Lung (tissue), 12 donors: ENCODE measurements around the gene PCDHGC5. TPM values are rescaled to one million over a fixed set of nuclear protein-coding genes. Genes with fewer than 3 reads are reported as not detected.

Source experiments
- ATAC-seq: fragments of 200-7000 bp; cut with Tn5 transposase; one replicate; pipeline ENCODE4 v1.9.1; 2020; ENCODE audit warnings: moderate number of reproducible peaks; ENCODE audit not compliant: insufficient read depth, low FRiP score
- DNase-seq, 3 donors: peaks; one replicate each; pipeline ENCODE4 v3.0.0-alpha.2; 2013 to 2017
- H3K27ac ChIP-seq, 2 donors: one replicate each; pipeline ENCODE4 v1.5.1; 2013; ENCODE audit warnings: mild to moderate bottlenecking in 2 of 2, moderate library complexity in 2 of 2, control low read depth in 1 of 2, inconsistent platforms in 1 of 2, low read depth in 1 of 2, low read length in 1 of 2
- H3K27me3 ChIP-seq, 3 donors: one replicate each; pipeline ENCODE4 v1.5.1; 2013; ENCODE audit warnings: low read length in 2 of 3; ENCODE audit not compliant: control insufficient read depth in 3 of 3, insufficient read depth in 3 of 3
- H3K36me3 ChIP-seq, 4 donors: one replicate each; pipeline ENCODE4 v1.5.1; 2013; ENCODE audit warnings: low read length in 4 of 4, mild to moderate bottlenecking in 1 of 4, moderate library complexity in 1 of 4; ENCODE audit not compliant: control insufficient read depth in 4 of 4, insufficient read depth in 4 of 4
- H3K4me1 ChIP-seq, 5 donors: one replicate each; pipeline ENCODE4 v1.5.1; 2013; ENCODE audit warnings: low read length in 5 of 5, mild to moderate bottlenecking in 2 of 5, moderate library complexity in 1 of 5; ENCODE audit not compliant: control insufficient read depth in 5 of 5, insufficient read depth in 5 of 5
- H3K4me3 ChIP-seq: one replicate; pipeline ENCODE4 v1.5.1; 2013; ENCODE audit warnings: mild to moderate bottlenecking, control low read depth, moderate library complexity
- H3K9ac ChIP-seq, 2 donors: one replicate each; pipeline ENCODE4 v1.5.1; 2013; ENCODE audit warnings: low read length in 2 of 2, control low read depth in 1 of 2; ENCODE audit not compliant: insufficient read depth in 1 of 2
- H3K9me3 ChIP-seq, 4 donors: one replicate each; pipeline ENCODE4 v1.5.1; 2013; ENCODE audit warnings: low read length in 3 of 4, mild to moderate bottlenecking in 1 of 4, moderate library complexity in 1 of 4; ENCODE audit not compliant: control insufficient read depth in 4 of 4, insufficient read depth in 3 of 4
- WGBS, 2 donors: extraction: QIAGEN DNeasy Blood & Tissue Kit; methylation state at CpG; one replicate each; pipeline ENCODE4 v1.1.7; 2013; 5-methylcytosine and 5-hydroxymethylcytosine counted together
- polyA plus RNA-seq, 2 donors: library from polyadenylated mRNA; stranded (reverse); fragments of 200-250 nt; gene quantifications; one replicate each; pipeline ENCODE4 v1.2.1, GENCODE V29; 2013
- total RNA-seq, 2 donors: library from RNA; depleted of rRNA in 1 of 2; stranded (reverse); fragments of >200 nt in 1 of 2; gene quantifications; one replicate each; pipeline ENCODE4 v1.2.1, GENCODE V29; 2014 to 2021
- TF ChIP-seq, protein P1 (sequence below): IDR thresholded peaks from 2 replicates; pipeline ENCODE4 v1.5.1; 2012; ENCODE audit warnings: mild to moderate bottlenecking; ENCODE audit errors: control extremely low read depth, extremely low read depth
- donor health status: control.
- donor health status: control.
- donor health status: Bipolar disorder and iron deficiency.
- donor health status: healthy.
- donor health status: DM: yes; HTN: yes; CAD: no.

PCDHGC5 gene
- total and polyA plus RNA-seq, 4 donors = 0.14 to 5.1 (median 1.5) TPM

DNA sequence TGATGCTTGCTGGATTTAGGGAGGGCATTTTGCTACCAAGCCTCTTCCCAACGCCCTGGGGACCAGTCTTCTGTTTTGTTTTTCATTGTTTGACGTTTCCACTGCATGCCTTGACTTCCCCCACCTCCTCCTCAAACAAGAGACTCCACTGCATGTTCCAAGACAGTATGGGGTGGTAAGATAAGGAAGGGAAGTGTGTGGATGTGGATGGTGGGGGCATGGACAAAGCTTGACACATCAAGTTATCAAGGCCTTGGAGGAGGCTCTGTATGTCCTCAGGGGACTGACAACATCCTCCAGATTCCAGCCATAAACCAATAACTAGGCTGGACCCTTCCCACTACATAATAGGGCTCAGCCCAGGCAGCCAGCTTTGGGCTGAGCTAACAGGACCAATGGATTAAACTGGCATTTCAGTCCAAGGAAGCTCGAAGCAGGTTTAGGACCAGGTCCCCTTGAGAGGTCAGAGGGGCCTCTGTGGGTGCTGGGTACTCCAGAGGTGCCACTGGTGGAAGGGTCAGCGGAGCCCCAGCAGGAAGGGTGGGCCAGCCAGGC, 23.0 kb downstream of the PCDHGC5 start:
- no peak overlapping the region for H3K9ac ChIP-seq
- ATAC-seq = no peak
- no peak overlapping the region for H3K4me3 ChIP-seq

DNA sequence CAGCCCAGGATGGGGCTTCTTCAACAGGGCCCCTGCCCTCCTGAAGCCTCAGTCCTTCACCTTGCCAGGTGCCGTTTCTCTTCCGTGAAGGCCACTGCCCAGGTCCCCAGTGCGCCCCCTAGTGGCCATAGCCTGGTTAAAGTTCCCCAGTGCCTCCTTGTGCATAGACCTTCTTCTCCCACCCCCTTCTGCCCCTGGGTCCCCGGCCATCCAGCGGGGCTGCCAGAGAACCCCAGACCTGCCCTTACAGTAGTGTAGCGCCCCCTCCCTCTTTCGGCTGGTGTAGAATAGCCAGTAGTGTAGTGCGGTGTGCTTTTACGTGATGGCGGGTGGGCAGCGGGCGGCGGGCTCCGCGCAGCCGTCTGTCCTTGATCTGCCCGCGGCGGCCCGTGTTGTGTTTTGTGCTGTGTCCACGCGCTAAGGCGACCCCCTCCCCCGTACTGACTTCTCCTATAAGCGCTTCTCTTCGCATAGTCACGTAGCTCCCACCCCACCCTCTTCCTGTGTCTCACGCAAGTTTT, 23.6 kb downstream of the PCDHGC5 start:
- Histone ChIP-seq H3K9me3 (no peaks in the 10 kb centered on the region), H3K9ac (peak overlapping the region in 1 of 2 donors; percentile 92), H3K36me3 (peaks cover 0 to 32% (median 27%) of the 10 kb centered on the region in 4 donors), H3K27ac (peak overlapping the region; percentile 72 to 75), H3K27me3 (no peaks in the 10 kb centered on the region), H3K4me1 (peaks cover 14 to 67% (median 24%) of the 10 kb centered on the region in 5 donors), H3K4me3 (no peak overlapping the region)
- TF ChIP-seq, protein P1, sequence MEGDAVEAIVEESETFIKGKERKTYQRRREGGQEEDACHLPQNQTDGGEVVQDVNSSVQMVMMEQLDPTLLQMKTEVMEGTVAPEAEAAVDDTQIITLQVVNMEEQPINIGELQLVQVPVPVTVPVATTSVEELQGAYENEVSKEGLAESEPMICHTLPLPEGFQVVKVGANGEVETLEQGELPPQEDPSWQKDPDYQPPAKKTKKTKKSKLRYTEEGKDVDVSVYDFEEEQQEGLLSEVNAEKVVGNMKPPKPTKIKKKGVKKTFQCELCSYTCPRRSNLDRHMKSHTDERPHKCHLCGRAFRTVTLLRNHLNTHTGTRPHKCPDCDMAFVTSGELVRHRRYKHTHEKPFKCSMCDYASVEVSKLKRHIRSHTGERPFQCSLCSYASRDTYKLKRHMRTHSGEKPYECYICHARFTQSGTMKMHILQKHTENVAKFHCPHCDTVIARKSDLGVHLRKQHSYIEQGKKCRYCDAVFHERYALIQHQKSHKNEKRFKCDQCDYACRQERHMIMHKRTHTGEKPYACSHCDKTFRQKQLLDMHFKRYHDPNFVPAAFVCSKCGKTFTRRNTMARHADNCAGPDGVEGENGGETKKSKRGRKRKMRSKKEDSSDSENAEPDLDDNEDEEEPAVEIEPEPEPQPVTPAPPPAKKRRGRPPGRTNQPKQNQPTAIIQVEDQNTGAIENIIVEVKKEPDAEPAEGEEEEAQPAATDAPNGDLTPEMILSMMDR = no peak
- ATAC-seq (peak; percentile 45), DNase-seq (peak; percentile 78 to 80 (median 79))
- WGBS, 2 donors = 5 to 11% methylated on average over 28 of the region's 28 CpGs

More for the DNA sequence above, 23.0 kb downstream of the PCDHGC5 start:
- no peak for DNase-seq
- WGBS, 2 donors = 66 to 72% methylated on average over 4 of the region's 4 CpGs
- TF ChIP-seq, protein P1 = no peak
- Histone ChIP-seq H3K36me3 (peaks cover 0 to 32% (median 27%) of the 10 kb centered on the region in 4 donors), H3K27me3 (no peaks in the 10 kb centered on the region), H3K27ac (peak overlapping the region in 1 of 2 donors; percentile 75), H3K9me3 (no peaks in the 10 kb centered on the region), H3K4me1 (peaks cover 16 to 67% (median 24%) of the 10 kb centered on the region in 5 donors)

DNA sequence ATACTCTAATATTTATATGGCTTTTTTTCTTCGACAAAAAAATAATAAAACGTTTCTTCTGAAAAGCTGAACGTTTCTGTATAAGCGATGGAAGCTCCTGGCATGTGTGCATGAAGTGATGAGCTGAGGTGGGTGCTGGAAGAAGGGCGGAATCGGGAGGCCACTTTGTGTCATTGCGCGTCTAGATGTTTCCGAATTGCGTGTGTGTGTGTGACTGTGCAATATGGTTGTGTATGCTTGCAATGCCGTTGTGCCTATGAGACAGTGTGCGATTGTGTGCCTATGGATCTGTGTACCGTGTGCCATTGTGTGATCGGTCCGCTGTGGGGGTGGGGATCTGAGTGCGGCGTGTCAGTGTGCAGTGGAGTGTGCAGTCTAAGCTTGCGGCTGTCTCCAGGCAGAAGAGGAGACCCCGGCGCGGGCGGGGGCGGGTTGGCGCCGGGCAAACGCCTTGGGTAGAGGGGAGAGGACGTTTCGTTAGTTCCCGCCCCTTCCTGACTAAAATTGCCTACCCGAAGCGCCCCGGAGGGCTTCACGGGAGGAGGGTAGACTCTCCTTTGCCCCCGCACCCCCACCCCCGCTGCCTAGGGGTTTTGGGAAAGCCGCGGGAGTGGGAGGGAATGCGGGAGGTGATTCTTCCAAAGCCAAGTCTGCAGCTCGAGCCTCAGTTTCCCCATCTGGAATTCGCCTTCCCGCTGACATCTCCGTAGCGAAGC, 24.2 kb downstream of the PCDHGC5 start:
- Histone ChIP-seq H3K4me1 (peaks cover 14 to 67% (median 24%) of the 10 kb centered on the region in 5 donors), H3K36me3 (peaks cover 0 to 34% (median 27%) of the 10 kb centered on the region in 4 donors), H3K27ac (peak overlapping the region; percentile 72 to 75), H3K9ac (peak overlapping the region in 1 of 2 donors; percentile 92), H3K27me3 (no peaks in the 10 kb centered on the region), H3K9me3 (no peaks in the 10 kb centered on the region), H3K4me3 (peak overlapping the region; percentile 17)
- TF ChIP-seq, protein P1 = no peak
- 1 to 17% methylated on average over 43 of the region's 43 CpGs for WGBS, 2 donors
- ATAC-seq = no peak
- peak; percentile 73 to 80 (median 79) for DNase-seq
